Measurements from ENCODE around the gene HSPA1A. TPM values are rescaled to one million over a fixed set of nuclear protein-coding genes. Genes with fewer than 3 reads are reported as not detected.
"Not testable (repeated sequence)": the region's sequence is repeated elsewhere in the genome, so short reads cannot be mapped to it uniquely, and the experiment has no call there.

The HSPA1A gene
- polyA plus RNA-seq, 3 donors: 84.4 to 121 (median 116) TPM

DNA sequence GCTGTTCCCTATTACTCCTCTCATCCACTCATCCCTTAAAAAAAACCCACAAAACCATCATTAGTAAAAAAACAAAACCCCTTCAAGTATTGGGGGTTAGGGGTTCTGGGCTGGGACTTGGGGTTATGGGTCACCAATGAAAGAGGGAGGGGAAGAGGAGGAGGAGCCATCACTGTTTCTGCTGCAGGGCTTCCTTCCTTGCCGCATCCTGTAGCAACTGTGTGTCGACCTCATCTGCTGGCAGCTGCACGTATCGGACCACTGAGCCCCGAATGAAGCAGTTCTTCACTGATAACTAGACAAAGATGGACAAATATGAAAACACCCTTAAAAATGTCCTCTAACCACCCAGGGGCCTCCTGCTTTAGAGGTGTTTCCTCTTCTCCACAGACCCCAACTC, 17.8 kb upstream of the HSPA1A start:
- DNase-seq (ENCODE audit: extremely low read depth in 1 of 11, low read depth in 9 of 11, low spot score in 4 of 11): no peak

DNA sequence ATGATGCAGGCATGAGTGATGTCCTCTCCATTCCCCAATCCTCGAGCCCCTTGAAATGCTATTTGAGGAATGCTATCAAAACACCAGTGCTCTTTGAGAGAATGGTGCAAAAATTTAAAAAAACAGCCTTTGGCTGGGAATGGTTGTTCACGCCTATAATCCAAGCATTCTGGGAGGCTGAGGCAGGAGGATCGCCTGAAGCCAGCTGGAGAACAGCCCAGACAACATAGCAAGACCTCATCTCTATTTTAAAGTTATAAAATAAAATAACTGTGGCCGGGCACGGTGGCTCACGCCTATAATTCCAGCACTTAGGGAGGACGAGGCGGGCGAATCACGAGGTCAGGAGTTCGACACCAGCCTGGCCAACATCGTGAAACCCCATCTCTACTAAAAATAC, 15.6 kb upstream of the HSPA1A start:
- DNase-seq (ENCODE audit: extremely low read depth in 1 of 11, low read depth in 9 of 11, low spot score in 4 of 11): no peak

DNA sequence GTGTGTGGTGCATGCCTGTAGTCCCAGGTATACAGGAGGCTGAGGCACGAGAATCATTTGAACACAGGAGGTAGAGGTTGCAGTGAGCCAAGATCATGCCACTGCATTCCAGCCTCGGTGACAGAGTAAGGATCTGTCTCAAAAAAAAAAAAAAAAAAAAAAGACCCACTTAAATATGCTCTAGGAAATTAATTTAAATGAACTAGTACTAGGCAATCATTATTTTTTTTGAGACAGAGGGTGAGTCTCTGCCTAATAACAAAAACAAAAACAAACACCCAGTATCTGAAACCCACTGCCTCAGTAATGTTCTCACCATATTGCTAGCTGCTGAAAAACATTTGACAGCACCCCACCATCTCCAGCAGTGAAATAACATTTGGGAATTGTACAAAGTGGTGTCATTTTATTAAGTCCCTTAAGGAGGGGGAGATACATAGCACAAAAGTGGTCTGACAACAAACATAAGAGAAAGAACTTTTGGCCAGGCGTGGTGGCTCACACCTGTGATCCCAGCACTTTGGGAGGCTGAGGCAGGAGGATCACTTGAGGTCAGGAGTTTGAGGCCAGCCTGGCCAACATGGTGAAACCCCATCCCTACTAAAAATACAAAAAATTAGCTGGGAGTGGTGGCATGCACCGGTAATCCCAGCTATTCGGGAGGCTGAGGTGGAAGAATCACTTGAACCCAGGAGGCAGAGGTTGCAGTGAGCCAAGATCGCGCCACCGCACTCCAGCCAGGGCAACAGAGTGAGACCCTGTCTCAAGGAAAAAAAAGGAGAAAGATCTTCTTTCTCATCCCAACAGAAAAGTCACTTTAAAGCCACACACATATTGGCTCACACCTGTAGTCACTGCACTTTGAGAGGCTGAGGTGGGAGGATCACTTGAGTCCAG, 14.1 kb upstream of the HSPA1A start:
- DNase-seq (ENCODE audit: extremely low read depth in 1 of 11, low read depth in 9 of 11, low spot score in 4 of 11): not testable (repeated sequence)

DNA sequence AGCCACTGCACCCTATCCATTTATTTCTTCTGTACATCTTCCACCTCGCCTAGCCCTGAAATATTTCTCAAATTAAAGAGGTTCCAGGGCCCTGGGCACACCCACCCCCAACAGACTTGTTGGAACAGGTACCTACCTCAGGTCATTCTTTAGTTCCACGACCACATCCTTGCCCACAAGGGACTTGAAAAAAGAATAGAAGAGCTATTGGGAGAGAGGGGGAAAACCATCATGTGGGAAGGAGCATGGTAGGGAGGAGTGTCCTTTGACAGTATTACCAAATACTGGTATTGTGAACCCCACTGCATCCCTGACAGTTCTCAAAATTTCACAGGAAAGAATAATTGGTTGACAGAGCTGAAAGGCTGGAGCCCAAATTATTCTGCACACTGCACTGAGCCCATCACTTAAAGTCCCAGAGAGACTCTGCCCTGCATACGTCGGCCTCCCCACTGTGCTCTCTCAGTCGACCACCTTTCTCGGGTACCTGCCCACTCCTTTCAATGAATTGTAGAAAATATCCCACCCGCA, 9.3 kb upstream of the HSPA1A start:
- no peak for DNase-seq (ENCODE audit: extremely low read depth in 1 of 11, low read depth in 9 of 11, low spot score in 4 of 11)

DNA sequence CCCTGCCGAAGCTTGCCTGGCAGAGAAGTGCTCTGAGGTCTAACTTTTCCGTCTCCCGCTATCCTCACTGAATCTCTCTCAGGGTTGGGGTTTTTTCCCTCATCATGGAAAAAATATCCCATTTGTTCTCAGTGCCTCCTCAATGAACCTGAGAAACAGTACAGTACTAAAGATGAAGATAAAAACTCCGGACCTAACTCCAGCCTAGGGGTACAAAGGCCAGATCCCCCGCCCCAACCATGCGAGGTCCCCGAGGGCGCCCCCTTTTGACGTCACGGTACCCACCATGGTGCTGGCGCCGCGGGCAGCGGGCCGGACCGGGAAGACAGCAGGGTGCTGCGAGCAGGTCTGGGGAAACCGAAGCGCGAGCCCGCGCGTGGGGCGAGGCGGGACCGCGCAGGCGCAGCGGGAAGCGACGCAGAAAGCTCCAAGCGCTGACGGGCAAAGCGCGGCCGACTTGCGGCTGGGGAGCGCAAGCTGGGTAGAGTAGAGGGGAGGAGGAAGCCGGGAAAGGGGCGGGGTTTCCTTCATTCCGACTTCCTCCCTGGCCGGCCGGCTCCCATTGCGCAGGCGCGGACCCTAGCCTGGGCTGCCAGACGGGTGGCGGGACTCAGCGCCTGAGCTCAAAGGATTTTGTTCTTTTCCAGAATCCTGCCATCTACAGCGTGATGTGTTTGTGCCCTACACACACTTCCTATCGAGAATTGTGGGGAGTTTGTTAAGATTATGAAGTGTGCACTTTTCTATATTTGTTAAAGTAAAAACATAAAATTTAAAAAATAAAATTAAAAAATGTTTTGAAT, 8.7 kb upstream of the HSPA1A start, which contains the start of gene LSM2:
Gene LSM2, minus strand, starts transcription at position 497 of the 803 bp plus-strand sequence. Its CDS starts 209 bp downstream, at position 288.
- peak; percentile 89 to 98 (median 96) for DNase-seq (ENCODE audit: extremely low read depth in 1 of 11, low read depth in 9 of 11, low spot score in 4 of 11)

DNA sequence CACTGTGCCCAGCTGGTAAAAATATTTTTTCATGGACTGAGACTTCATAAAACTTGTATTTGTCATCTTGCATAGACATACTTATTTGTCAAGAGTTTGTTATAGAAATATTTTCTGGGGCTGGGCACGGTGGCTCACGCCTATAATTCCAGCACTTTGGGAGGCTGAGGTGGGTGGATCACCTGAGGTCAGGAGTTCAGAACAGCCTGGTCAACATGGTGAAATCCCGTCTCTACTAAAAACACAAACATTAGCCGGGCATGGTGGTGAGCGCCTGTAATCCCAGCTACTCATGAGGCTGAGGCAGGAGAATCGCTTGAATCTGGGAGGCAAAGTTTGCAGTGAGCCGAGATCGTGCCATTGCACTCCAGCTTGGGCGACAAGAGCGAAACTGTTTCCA, 6.7 kb upstream of the HSPA1A start:
- not testable (repeated sequence) for DNase-seq (ENCODE audit: extremely low read depth in 1 of 11, low read depth in 9 of 11, low spot score in 4 of 11)

DNA sequence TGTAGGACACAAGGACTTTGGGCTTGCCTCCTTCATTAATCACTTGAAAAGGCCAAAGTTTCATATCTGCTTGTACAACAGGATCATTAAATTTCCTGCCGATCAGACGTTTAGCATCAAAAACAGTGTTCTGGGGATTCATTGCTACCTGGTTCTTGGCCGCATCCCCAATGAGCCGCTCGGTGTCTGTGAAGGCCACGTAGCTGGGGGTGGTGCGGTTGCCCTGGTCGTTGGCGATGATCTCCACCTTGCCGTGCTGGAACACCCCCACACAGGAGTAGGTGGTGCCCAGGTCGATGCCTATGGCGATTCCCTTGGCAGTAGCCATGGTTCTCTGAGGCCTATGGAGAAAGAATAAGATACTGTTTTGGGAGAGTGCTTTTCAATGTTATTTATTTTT, 3.7 kb upstream of the HSPA1A start:
- DNase-seq (ENCODE audit: extremely low read depth in 1 of 11, low read depth in 9 of 11, low spot score in 4 of 11): no peak

DNA sequence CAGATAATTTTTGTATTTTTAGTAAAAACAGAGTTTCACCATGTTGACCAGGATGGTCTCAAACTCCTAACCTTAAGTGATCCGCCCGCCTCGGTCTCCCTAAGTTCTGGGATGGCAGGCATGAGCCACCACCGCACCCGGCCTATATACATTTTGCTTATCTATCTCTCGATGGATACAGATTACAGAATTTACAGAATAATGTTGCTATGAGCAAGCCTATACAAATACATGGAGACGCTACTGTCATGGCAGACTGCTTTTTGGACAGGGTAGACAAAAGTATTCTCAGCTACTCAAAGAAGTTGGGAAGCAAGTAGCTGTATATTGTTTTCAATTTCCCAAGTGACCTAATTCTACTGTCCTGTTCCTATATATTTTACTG, 1.9 kb upstream of the HSPA1A start:
- no peak for DNase-seq (ENCODE audit: extremely low read depth in 1 of 11, low read depth in 9 of 11, low spot score in 4 of 11)

DNA sequence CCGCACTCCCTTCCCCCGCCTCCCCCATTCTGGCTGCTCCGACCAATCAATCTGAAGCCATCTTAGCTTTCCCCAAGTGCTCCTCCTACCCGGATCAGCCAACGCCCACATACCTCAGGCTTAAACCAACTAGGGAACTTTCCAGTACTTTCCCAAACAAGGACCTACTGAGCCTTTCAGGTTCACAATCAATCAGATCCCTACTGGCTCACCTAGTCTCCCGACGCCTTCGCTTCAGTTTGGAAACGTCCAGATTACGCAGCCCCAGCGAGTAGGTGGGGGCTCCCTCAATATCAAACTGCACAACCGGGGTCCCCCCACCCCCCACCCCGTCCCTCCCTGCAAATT, 692 bp upstream of the HSPA1A start:
- DNase-seq (ENCODE audit: extremely low read depth in 1 of 11, low read depth in 9 of 11, low spot score in 4 of 11): peak in 9 of 11 donors; percentile 85 to 98 (median 95)

DNA sequence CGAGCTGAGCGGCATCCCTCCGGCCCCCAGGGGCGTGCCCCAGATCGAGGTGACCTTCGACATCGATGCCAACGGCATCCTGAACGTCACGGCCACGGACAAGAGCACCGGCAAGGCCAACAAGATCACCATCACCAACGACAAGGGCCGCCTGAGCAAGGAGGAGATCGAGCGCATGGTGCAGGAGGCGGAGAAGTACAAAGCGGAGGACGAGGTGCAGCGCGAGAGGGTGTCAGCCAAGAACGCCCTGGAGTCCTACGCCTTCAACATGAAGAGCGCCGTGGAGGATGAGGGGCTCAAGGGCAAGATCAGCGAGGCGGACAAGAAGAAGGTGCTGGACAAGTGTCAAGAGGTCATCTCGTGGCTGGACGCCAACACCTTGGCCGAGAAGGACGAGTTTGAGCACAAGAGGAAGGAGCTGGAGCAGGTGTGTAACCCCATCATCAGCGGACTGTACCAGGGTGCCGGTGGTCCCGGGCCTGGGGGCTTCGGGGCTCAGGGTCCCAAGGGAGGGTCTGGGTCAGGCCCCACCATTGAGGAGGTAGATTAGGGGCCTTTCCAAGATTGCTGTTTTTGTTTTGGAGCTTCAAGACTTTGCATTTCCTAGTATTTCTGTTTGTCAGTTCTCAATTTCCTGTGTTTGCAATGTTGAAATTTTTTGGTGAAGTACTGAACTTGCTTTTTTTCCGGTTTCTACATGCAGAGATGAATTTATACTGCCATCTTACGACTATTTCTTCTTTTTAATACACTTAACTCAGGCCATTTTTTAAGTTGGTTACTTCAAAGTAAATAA, 2.0 kb downstream of the HSPA1A start:
- DNase-seq (ENCODE audit: extremely low read depth in 1 of 11, low read depth in 9 of 11, low spot score in 4 of 11): not testable (repeated sequence)

DNA sequence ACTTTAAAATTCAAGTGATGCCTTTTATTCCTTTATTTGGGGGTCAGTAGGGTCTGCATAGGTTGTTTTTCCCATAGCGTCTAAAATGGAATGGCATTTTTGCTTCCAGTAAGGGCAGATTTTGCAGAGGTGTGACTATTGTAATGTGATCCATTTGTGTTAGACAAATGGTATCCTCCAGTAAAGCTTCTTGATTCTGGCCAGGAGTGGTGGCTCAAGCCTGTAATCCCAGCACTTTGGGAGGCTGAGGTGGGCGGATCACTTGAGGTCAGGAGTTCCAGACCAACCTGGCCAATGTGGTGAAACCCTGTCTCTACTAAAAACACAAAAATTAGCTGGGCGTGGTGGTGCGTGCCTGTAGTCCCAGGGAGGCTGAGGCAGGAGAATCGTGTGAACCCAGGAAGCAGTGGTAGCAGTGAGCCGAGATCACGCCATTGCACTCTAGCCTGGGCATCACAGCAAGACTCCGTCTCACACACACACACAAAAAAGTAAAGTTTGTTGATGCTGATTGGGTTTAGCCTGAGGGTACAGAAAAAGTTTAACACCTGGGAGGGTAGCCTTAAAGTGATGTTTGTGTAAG, 2.7 kb downstream of the HSPA1A start:
- not testable (repeated sequence) for DNase-seq (ENCODE audit: extremely low read depth in 1 of 11, low read depth in 9 of 11, low spot score in 4 of 11)

DNA sequence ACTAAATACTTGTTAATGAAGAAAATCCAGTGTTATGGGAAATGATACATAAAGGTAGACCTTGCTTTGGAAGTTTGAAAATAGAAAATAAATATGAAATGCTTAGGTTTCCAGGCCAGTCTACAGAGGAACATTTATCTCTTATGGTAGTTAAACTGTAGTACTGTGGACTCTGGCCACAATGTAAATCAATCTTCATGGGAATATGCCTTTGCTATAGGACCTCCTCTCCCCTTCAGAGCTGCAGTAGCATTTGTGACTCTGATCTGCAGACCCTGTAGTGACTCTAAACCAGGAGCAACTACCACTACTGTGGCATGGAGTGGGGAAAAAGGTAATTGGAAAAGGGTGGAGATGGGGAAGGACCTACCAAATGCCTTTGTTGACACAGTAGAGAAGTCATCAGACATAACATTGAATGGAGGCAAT, 4.5 kb downstream of the HSPA1A start:
- no peak for DNase-seq (ENCODE audit: extremely low read depth in 1 of 11, low read depth in 9 of 11, low spot score in 4 of 11)

DNA sequence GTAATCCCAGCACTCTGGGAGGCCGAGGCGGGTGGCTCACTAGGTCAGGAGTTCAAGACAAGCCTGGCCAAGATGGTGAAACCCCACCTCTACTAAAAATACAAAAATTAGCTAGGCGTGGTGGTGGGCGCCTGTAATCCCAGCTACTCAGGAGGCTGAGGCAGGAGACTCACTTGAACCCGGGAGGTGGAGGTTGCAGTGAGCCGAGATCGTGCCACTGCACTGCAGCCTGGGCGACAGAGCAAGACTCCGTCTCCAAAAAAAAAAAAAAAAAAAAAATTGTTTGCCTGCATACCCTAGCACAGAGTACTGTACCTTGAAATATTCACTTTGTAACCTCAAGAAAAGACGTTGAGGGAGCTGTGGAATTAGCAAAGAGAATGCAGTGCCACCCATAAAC, 5.1 kb downstream of the HSPA1A start:
- not testable (repeated sequence) for DNase-seq (ENCODE audit: extremely low read depth in 1 of 11, low read depth in 9 of 11, low spot score in 4 of 11)

DNA sequence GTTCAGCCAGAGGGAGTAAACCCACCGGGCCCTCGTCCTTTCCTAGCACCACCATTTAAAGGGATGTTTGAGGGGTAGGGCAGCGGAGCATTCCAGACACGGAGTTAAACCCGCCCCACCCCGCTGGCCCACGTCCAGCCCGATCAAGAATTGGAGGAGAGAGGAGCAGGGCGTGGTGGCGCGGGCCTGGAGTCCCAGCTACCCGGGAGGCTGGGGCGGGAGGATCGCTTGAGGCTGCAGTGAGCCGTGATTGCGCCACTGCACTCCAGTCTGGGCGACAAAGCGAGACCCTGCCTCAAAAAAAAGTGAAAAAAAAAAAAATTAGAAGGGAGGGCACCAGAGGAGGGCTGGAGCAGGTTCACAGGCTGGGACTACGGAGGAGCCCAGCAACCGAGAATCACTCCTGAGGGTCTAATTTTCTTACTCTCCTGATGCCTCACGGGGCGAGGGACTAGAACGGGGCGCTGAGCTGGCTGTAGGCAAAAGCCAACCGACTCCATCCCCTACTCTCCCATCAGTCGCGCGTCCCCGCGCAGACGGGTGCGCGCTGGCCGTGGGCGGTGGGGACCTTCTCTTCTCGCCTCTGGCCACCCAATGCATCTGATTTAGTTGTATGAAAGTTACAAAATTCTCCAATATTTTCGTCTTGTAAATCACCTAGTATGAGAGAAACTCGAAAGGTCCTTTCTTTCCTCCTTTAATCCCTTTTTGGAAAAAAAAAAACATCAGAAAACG, 6.1 kb downstream of the HSPA1A start:
- DNase-seq (ENCODE audit: extremely low read depth in 1 of 11, low read depth in 9 of 11, low spot score in 4 of 11): peak in 2 of 11 donors; percentile 59 to 73

DNA sequence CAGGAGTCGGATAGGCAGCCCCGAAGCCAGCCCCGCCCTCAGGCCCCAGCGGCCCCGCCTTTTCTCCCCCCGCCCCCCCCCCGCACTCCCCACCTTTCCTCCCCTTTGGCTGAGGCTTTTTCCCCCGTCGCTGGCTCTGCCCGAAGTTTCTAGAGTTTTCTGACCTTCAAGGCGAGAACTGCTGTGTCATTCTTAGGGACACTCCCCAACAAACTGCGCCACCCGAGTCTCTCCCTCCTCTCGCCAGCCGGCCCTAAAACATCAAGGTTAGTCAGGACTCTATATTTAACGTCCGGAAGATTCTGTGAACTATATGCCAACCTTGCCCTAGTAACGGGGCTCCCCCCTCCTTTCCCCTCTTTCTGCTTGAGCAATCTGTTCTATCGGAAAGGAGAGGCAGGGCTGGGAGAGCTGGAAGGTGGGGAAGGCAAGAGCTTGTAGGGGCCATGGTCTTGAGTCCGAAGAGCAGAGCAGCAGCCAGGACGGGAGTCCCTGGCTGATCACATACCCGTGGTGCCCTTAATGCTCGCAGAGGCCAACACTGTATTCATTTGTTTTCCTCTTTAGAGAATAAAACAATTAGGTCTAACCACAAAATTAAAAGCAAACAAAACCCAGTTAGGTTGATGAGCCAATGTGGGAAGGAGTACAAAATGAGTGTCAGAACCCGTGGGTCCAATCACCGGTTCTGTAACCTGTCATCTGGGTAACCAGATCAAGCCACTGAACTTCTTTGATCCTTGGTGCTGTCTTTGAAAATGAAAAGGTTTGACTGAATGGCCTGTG, 6.9 kb downstream of the HSPA1A start:
- DNase-seq (ENCODE audit: extremely low read depth in 1 of 11, low read depth in 9 of 11, low spot score in 4 of 11): peak in 3 of 11 donors; percentile 50 to 74 (median 69)

DNA sequence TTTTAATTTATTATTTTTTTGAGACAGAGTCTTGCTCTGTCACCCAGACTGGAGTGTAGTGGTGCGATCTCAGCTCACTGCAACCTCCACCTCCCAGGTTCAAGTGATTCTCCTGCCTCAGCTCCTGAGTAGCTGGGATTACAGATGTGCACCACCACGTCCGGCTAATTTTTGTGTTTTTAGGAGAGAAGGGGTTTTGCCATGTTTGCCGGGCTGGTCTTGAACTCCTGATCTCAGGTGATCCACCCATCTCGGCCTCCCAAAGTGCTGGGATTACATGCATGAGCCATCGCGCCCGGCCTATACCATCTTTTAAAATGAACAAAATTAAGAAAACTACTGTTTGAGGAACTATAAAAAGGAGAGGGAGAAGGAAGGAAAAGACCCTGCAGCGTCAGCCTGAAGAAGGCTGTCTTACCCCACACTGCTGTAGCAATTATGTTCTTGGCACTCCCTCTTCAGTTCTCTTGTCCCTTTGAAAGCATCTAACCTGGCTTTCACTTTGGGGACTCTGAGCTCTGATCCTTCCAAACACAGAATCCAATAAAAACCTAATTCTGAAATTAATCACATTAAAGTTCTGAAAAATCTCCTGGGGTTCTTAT, 8.4 kb downstream of the HSPA1A start:
- DNase-seq (ENCODE audit: extremely low read depth in 1 of 11, low read depth in 9 of 11, low spot score in 4 of 11): not testable (repeated sequence)

DNA sequence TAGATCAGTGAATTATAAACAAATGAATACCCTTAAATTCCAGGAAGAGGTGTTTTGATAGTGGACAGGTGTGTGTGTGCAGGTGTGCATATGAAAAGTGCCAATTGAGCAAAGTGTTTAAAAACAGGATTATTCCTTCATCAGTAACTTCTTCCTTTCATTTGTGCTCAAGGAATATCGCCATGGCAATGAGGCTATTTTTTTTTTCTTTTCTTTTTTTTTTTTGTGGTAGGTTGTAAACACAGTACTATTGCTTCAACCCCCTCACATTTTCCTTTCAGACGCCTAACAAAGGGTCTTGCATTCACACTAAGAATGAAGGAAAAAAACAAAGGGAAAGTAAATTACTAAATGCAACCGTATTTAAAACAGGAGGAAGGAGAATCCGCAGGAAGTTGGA, 10.2 kb downstream of the HSPA1A start:
- DNase-seq (ENCODE audit: extremely low read depth in 1 of 11, low read depth in 9 of 11, low spot score in 4 of 11): no peak
